Panc1 (cell line): Measurements from ENCODE around the gene C12orf57. TPM values are rescaled to one million over a fixed set of nuclear protein-coding genes. Genes with fewer than 3 reads are reported as not detected.

Source experiments
- ATAC-seq: fragments of 200-7000 bp; cut with Tn5 transposase; 2 replicates; pipeline ENCODE4 v1.9.1; 2020; ENCODE audit warnings: mild to moderate bottlenecking, moderate library complexity
- BruUV-seq: library from RNA; stranded (reverse); fragments of 400-500 nt; replicated peaks from 2 replicates; lab custom pipeline; 2021; lab: Mats Ljungman, UMichigan
- CTCF ChIA-PET: fragments of 300-600 bp; sonication (Branson Sonifier 250); formaldehyde crosslinking; loops from one replicate; lab custom pipeline; 2022; ENCODE audit warnings: antibody characterized with exemption; lab: Charles Lee
- POLR2A ChIA-PET: fragments of 300-600 bp; sonication (Branson Sonifier 250); formaldehyde crosslinking; loops from one replicate; lab custom pipeline; 2022; ENCODE audit warnings: antibody characterized with exemption; lab: Charles Lee
- DNase-seq: peaks from one replicate; pipeline ENCODE4 v3.0.0-alpha.2; 2010; ENCODE audit warnings: low read depth, low spot score
- H3K27ac ChIP-seq: 2 replicates; pipeline ENCODE4 v1.5.1; 2011; ENCODE audit warnings: mild to moderate bottlenecking, low read length, inconsistent platforms
- H3K27me3 ChIP-seq: fragments of 200-500 bp; sonication (Bioruptor generic); 2 replicates; pipeline ENCODE4 v1.6.0; 2014; ENCODE audit warnings: low read length, inconsistent platforms; ENCODE audit not compliant: control insufficient read depth, insufficient read depth
- H3K36me3 ChIP-seq: fragments of 200-500 bp; sonication (Bioruptor generic); 2 replicates; pipeline ENCODE4 v1.5.1; 2014; ENCODE audit warnings: inconsistent platforms, mild to moderate bottlenecking, low read length, moderate library complexity; ENCODE audit not compliant: control insufficient read depth, insufficient read depth
- H3K4me1 ChIP-seq: 2 replicates; pipeline ENCODE4 v1.5.1; 2011; ENCODE audit warnings: inconsistent platforms, mild to moderate bottlenecking, low read length, moderate library complexity; ENCODE audit not compliant: control insufficient read depth, insufficient read depth
- H3K4me3 ChIP-seq, 2 experiments: 2 replicates each; pipeline ENCODE4 v1.5.1; 2011 to 2012; ENCODE audit warnings: low read depth in 2 of 2, low read length in 2 of 2, mild to moderate bottlenecking in 2 of 2, inconsistent platforms in 1 of 2, moderate library complexity in 1 of 2
- H3K9me3 ChIP-seq: fragments of 200-500 bp; sonication (Bioruptor generic); 2 replicates; pipeline ENCODE4 v1.5.1; 2014; ENCODE audit warnings: low read depth, mild to moderate bottlenecking, inconsistent platforms, low read length, moderate library complexity; ENCODE audit not compliant: control insufficient read depth, insufficient read depth
- CTCF ChIP-seq: fragments of 450-650 bp; IDR thresholded peaks from 2 replicates; pipeline ENCODE4 v1.5.1; 2017; ENCODE audit warnings: mild to moderate bottlenecking
- POLR2AphosphoS5 ChIP-seq: IDR thresholded peaks from 2 replicates; pipeline ENCODE4 v1.6.1; 2012; ENCODE audit warnings: mild to moderate bottlenecking, low read depth, low read length, moderate library complexity
- REST ChIP-seq, 2 experiments: IDR thresholded peaks; 2 replicates each; pipeline ENCODE4 v1.6.1; 2011 to 2012; ENCODE audit warnings: low read depth in 2 of 2, control low read depth in 1 of 2, low read length in 1 of 2, mild to moderate bottlenecking in 1 of 2, moderate library complexity in 1 of 2; ENCODE audit not compliant: insufficient read depth in 1 of 2
- SIN3A ChIP-seq: IDR thresholded peaks from 2 replicates; pipeline ENCODE4 v1.6.1; 2012; ENCODE audit warnings: low read depth, mild to moderate bottlenecking, low read length, moderate library complexity, borderline replicate concordance; ENCODE audit not compliant: insufficient read depth
- in situ Hi-C: cut with HindIII; loops from 2 replicates; pipeline ENCODE4 v1.10.0; 2016; ENCODE audit warnings: low sequenced_read_pairs, low pct_unique_long_range_greater_than_20kb
- intact Hi-C: fragments of 100-400 bp; cut with micrococcal nuclease; formaldehyde crosslinking; loops from one replicate; pipeline ENCODE4 v1.10.0; 2022; ENCODE audit not compliant: unreplicated experiment
- total RNA-seq: library from RNA; stranded (reverse); gene quantifications from one replicate; pipeline ENCODE4 v1.2.1, GENCODE V29; 2021; ENCODE audit not compliant: unreplicated experiment

The C12orf57 gene
- total RNA-seq, 1 experiment from 2014 or later = 126 TPM

- Histone ChIP-seq H3K9me3 (no peaks in the 10 kb centered on the region), H3K27me3 (no peaks in the 10 kb centered on the region), H3K36me3 (no peaks in the 10 kb centered on the region; the same call in 1 of the 2 replicates), H3K4me3 (peak overlapping the region; percentile 64 to 72), H3K27ac (peak overlapping the region; percentile 95), H3K4me1 (peaks cover 41% of the 10 kb centered on the region)
- no TSS peak for BruUV-seq
- POLR2A ChIA-PET = interaction anchor here (0.6 to 1.7 kb wide), 4 partner anchors 10 to 168 kb away, joined by 4 to 9 read pairs (median 8); no protein-coding TSS in a partner anchor
- intact Hi-C loops = loop anchor here (10.0 kb wide), 1 partner anchor 170 kb away; no protein-coding TSS in a partner anchor
- ATAC-seq (peak; percentile 55), DNase-seq (peak; percentile 75)
- CTCF ChIA-PET = interaction anchor here (0.6 to 0.7 kb wide), 3 partner anchors 16 to 54 kb away, joined by 3 to 6 read pairs (median 4); no protein-coding TSS in a partner anchor
- peak; percentile 87 for TF ChIP-seq CTCF
- TF ChIP-seq POLR2AphosphoS5 = no peak
- in situ Hi-C loops = no loop called here
Observed at GRCh38 chr12:6944381-6945186, 762 bp downstream of the C12orf57 start.

- intact Hi-C loops = loop anchor here (10.0 kb wide), 1 partner anchor 169 kb away; no protein-coding TSS in a partner anchor
- TF ChIP-seq REST (IDR thresholded peaks at IDR 0.05; ENCODE audit: insufficient read depth in 1 of 2, low read depth in 2 of 2, low read length in 1 of 2) = no peak
- TF ChIP-seq POLR2AphosphoS5 = no peak
- TF ChIP-seq CTCF = no peak
- TF ChIP-seq SIN3A = no peak
- Histone ChIP-seq H3K27me3 (no peaks in the 10 kb centered on the region), H3K4me3 (peak overlapping the region; percentile 64 to 72), H3K27ac (peak overlapping the region; percentile 95), H3K4me1 (peaks cover 38% of the 10 kb centered on the region), H3K36me3 (no peaks in the 10 kb centered on the region; the same call in 1 of the 2 replicates), H3K9me3 (no peaks in the 10 kb centered on the region)
- ATAC-seq (no peak), DNase-seq (no peak)
- BruUV-seq = no TSS peak
- ChIA-PET CTCF (no interaction called here), POLR2A (no interaction called here)
- in situ Hi-C loops = no loop called here
Observed at GRCh38 chr12:6945613-6946012, 1.8 kb downstream of the C12orf57 start.
